Amniotic stem cell (primary cell): Measurements from ENCODE around the gene SLC6A5.
"Not testable (repeated sequence)": the region's sequence is repeated elsewhere in the genome, so short reads cannot be mapped to it uniquely, and the experiment has no call there.

Experiments
- DNase-seq: peaks from one replicate; lab custom pipeline; 2025; lab: John Stamatoyannopoulos, UW

Gene SLC6A5

DNA sequence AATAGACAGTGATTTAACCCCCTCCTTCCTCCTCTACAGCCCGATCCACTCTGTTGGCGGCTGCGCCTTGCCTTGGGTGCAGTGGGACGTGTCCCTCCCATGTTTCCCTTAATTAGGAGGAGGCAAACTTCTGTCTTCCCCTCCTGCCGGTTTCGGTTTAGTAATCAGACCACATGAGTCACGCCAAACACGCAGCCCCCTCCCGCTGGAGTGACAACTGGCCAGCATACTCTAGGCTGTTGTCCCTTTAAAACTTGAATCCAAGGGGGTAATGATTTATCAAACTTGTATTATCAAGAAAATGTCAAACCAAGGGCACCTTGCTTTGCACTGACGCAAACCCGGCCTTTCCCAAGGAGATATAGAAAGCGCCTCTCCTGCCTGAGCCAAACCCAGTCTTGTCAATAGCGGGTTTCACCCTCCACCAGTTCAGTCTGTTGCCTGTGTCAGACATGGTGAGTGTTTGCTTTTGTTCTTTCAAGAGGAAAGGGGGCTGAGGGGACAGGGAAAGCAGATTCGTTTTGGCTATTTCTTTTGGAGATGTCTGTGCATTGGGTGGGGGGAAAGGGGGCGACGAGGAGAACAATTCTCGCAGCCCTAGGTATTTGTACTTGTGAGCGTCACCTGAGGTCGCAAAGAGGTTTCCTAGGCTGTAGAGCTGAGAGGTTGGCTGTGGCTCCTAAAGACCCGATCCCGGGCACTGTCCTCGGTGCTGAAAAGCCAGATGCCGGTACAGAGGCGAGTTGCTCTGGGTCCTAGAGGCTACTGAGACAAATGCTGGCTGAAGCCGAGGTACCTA lies at the start of gene SLC6A5:
Gene SLC6A5, plus strand, starts transcription at position 388 of the 799 bp plus-strand sequence. Its CDS starts 65 bp downstream, at position 453.
- no peak for DNase-seq

DNA sequence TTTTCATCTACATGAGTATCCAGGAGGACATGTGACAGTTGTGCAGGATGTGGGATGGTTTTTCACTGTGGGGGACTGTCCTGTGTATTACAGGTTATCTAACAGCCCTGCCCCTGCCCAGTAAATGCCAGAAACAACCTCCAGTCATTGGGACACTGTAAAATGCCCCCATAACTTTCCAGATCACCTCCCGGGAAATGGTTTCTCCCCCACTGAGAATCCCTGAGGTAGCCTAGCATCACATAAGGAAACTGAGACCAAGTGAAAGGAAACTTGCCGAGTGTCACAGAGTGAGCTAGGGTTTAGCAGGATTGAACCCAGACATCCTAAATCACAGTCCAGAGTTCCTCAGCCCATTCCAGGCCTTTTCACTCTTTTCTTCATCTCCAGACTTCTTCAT lies 48.3 kb upstream of the SLC6A5 start:
- DNase-seq: no peak

- DNase-seq: no peak
Measured at GRCh38 chr11:20555783-20556182, 43.6 kb upstream of the SLC6A5 start.

DNA sequence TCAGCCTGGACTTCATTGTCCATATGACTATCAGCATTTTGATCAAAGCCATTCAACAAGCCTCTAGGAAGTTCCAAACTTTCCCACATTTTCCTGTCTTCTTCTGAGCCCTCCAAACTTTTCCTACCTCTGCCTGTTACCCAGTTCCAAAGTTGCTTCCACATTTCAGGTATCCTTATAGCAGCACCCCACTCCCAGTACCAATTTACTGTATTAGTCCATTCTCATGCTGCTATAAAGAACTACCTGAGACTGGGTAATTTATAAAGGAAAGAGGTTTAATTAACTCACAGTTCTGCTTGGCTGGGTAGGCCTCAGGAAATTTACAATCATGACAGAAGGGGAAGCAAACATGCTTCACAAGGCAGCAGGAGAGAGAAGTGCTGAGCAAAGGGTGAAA lies 43.0 kb upstream of the SLC6A5 start:
- DNase-seq: not testable (repeated sequence)

DNA sequence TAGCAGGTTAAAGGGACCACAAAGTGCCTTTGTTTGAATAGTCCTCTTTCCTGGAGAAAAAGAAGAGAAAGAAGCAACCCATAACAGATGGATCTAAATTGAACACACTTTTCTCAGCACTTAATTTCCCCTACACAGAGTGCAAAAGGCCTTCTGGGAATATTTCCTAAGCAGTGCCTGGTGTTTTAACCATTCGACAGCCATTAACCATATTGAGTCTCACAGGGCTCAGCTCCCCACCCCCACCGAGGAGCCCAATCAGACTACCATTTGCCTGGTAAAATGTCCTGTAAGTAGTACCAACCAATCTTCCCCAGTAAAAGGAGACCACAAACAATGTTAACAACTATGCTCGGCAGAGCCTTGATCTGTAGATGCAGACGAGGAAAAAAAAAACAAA lies 40.7 kb upstream of the SLC6A5 start:
- no peak for DNase-seq

DNA sequence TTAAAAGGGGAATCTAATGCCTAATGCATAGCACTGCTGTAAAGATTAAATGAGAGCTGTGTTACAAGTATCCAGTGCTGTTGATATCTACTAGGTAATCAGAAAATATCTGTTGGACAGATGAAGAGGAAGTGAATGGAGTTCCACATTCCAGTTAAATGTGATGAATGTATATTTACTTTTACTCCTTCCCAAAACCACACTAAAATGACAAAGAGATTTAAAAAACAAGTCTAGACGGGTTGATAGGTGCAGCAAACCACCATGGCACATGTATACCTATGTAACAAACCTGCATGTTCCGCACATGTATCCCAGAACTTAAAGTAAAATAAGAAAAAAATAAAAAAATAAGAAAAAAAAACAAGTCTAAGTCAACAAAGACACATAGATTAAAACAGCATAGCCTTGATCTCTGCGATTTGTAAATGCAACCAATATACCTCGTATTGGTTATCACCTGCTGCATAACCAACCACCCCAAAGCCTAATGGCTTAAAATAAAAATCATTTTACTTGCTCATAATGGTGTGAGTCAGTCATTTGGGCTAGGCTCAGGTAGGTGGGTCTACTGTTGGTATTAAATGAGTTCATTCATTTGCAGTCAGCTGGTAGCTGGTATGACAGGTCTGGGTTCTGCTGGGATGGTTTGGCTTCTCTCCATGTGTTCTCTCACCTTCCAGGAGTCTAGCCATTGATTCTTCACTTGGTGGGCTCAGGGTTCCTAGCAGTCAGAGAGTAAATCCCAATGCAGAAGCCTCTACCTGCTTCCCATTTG lies 39.7 kb upstream of the SLC6A5 start:
- DNase-seq: no peak

DNA sequence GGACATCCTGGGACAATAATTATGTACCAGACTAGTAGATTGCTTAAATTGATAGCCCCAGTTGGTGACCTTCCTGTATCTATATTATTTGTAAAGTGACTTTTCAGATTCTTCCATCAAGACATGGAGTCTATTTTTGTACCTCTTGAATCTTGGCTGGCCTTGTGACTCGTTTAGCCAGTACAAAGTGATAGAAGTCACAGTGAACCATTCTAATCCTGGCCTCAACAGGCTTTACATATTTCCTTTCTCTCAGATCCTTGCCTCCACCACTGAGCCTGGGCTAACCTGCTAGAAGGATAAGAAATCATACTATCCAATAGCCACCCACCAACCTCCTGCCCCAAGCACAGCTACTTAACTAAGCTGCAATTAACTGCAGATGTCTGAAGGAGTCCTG lies 37.5 kb upstream of the SLC6A5 start:
- DNase-seq: no peak

GRCh38 chr11:20563866-20564265 lies 35.5 kb upstream of the SLC6A5 start:
- DNase-seq: no peak

DNA sequence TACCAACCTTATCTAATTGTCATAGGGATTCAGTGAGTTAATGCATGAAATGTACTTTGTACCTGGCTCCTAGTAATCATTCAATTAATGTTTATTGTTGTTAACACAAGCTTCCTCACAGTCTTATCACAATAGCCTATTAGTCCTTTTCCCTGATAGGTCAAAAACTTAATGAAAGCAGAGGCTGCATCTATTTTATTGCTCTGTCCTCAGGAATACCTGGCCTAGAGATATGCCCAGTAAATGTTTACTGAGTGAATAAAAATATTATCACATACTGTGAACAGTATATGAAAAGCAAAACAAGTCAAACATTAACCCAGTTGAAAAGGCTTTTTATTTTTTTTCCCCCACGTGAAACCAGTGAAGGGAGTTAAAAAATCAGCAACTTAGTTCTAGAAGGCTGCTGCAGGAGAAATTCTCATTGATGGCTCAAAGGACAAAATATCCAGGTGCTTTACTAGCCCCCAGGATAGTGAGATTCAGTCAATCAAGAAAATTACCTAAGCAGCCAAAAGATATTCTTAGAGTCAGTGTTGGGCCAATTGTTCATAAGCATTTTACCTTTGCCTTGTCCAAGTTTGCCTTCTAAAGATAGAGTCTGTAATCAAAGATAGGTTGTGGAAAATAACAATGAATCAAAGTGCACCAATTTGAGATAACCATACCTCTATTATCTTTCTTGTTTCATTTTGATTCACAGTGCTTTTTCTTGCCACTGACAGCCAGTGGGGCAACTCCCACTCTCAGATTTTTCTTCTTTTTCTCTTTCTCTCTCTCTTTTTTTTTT lies 34.4 kb upstream of the SLC6A5 start:
- DNase-seq: no peak

DNA sequence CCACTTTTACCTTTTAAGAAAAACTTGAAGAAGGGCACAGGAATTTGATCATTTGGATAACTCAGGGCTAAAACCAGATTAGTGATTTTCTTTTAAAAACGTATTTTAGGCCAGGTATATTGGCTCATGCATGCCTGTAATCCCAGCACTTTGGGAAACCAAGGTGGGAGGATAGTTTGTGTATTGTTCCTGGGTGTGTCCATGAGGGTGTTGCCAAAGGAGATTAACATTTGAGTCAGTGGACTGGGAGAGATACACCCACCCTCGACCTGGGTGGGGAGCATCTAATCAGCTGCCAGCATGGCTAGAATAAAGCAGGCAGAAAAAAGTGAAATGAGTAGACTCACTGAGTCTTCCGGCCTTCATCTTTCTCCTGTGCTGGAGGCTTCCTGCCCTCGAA lies 33.3 kb upstream of the SLC6A5 start:
- DNase-seq: not testable (repeated sequence)

GRCh38 chr11:20566591-20567434 lies 32.6 kb upstream of the SLC6A5 start:
- no peak for DNase-seq

- not testable (repeated sequence) for DNase-seq
Measured at GRCh38 chr11:20579725-20580124, 19.7 kb upstream of the SLC6A5 start.

- no peak for DNase-seq
Measured at GRCh38 chr11:20583201-20583600, 16.2 kb upstream of the SLC6A5 start.

DNA sequence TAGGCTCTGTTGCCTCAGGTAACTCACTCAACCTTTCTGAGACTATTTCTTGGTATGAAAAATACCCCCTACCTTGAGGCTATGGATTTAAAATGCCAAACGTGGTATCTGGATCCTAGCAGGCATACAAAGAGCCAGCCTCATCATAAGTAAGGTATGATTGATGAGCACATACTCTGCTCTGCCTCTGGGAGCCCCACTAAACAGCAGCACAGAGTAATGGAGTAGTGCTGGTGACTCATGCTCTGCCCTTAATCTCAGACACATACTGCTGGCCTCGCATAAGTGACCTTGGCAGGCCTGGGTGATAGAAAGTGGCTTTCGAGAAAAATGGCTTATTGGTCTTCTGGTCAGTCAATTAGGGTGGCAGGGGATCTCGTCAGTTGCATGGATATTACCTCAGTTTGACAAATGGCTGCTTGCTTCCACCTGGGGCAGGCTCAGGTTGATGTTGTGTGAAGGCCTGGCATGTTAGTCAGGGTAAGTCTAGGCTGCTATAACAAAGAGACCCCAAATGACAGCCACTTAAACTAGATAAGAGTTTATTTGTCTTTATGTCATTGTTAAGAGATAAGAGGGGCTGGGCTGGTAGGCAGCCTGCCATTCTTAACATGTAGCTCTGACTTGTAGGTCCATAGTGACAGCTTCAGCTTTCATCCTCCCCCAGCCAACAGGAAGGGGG lies 15.2 kb upstream of the SLC6A5 start:
- DNase-seq: no peak

DNA sequence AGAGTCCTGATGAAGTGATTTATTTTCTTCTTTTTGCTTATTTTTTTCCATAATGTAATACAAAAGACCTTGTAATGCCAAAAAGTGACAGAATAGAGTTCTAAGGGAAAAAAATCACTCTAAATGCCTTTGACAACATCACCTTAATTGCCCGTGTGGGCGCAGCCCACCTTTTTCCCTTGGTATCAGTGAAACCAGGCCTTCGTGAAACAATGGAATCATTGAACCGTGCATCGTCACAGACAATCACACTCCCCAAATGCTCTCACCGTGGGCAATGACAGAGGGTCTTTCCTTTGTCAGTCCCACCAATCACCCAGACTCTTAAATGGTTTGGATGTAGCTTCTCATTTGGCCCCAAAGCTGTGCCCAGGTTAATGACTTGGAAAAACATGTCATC lies 9.6 kb upstream of the SLC6A5 start:
- DNase-seq: no peak

DNA sequence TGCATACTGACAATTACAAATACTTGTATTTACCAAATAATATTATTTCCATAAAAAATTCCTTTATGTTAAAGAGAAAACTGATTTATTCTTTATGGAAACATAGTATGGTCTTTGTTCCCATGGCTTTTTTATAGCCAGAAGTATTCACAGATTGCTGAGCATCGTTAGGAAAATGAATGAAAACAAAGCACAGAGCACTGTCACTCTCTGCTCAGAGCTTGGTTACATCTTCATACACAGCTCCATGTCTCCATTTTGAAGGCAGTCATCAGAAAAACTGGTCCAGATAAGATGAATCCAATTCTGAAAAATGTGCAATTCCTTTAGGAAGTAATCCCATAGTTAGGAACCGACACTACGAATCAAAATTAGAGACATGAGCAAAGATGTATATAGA lies 9.0 kb upstream of the SLC6A5 start:
- no peak for DNase-seq

DNA sequence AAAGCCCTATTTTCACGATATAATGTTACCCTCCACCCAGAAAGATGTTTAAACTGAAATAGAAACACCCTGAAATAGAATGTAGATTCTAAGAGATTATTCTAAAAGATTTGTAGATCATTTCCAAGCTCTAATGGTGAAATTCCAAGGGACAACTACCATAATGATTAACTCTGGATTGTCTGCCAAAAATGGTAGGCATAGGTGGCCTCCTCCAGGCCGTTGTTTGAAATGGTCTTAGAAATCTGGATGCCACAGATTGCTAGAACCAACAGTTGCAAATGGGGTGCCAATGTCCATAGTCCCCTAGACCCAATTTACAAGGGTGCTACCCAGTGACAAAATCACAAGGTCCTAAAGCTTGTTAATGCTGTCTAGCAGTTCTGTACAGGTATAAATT lies 6.7 kb upstream of the SLC6A5 start:
- DNase-seq: no peak

DNA sequence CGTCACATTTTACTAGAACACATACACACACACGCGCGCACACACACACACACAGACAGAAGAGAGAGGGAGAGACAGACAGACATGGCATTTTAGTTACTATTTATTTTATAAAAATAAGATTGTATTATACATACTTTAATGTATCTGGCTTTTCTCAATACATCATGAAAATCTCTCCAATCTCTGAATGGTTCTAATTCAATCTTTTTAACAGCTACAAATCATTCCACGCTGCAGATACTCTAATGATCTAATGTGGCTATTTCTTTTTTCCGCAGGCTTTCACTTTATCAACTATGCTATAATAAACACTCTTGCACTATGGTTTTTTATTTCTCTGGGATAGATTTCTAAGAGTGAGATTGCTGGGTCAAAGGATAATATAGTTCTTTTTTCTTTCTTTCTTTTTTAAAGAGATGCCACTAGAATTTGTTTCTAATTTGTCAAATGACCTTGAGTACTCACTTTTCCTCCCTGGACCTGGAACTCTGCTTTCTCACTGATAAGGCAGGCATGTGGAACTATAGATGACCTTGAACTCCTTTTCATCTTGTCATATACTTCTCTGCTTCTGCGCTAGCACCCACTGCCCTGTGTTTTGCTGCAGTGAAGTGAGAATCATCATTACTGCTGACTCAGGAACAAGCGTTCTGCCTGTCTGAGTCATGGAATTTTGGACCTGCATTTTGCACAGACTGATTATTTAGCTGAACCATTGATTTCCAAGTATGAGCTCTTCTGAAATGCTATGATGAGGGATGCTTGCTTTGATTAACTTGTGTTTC lies 4.9 kb upstream of the SLC6A5 start:
- DNase-seq: no peak

- no peak for DNase-seq
Measured at GRCh38 chr11:20595101-20595500, 4.3 kb upstream of the SLC6A5 start.
